Stimulated activated CD8-positive, alpha-beta memory T cell treated with anti-CD3 and anti-CD28 coated beads, Interleukin-12 subunit alpha, Interleukin-12 subunit beta, amount 100 ng/mL, for 24 hours (primary cell): Measurements from ENCODE around the gene BHLHE41.

Source experiments
- DNase-seq: peaks from one replicate; pipeline ENCODE4 v3.0.0-alpha.2; 2020; ENCODE audit errors: extremely low read depth

The BHLHE41 gene

GRCh38 chr12:26134540-26134939, 9.7 kb upstream of the BHLHE41 start:
- no peak for DNase-seq

DNA sequence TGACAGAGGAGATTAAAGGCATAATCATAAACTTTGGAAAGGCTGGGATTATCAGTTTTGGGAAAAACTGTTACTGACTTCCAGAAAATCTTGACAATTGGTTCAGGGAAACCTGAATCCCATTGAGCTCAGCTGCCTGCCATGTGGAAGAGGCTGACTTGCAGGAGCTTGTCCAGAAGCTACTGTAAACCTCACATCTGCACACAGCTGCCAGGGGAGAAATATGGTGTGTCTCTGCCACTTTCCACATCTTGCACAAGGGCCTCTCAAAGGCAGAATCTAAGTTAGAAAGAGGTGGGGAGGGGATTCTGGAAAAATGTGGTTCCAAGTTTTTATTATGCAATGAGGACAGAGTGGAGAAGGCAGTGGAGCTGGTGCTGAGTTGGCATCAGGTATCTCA, 8.7 kb upstream of the BHLHE41 start:
- no peak for DNase-seq

GRCh38 chr12:26132866-26133265, 8.0 kb upstream of the BHLHE41 start:
- no peak for DNase-seq

GRCh38 chr12:26131936-26132335, 7.1 kb upstream of the BHLHE41 start:
- DNase-seq: no peak

DNA sequence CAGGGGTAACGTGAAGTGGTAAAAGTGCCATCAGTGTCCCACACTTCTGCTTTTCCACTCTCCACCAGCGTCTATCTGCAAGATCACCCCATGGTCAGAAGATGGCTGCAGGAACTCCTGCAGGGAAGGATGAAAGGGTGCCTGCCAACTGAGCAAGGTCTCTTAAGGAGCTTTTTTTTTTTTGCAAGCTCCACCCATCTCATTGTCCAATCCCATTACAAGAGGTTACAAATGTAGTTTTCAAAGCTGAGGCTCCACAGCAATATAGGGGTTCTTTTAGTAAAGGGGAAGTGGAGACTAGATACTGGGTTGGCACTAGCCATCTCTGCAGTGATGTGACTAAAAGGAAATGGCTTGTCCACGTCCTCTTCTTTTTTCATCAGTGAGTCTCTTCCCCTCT, 5.9 kb upstream of the BHLHE41 start:
- no peak for DNase-seq

DNA sequence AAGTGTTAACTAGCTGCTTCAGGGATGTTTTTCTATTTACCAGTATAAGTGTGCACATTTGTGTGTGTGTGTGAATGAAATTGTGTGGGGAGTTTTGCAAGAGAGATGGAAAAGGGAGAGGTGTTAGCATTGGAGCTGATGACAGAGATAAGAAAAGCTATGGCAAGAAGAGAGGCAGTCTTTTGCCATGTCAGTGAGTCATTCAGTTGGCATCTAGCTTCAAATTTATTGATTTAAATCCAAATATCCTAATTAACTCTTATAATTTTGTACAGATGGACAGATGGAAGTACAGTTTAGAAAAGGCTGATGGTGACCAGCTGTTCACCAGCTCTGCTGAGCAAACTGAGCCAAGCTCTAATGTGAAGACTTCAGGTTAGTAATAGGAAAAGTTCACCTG, 3.3 kb upstream of the BHLHE41 start:
- DNase-seq: no peak

DNA sequence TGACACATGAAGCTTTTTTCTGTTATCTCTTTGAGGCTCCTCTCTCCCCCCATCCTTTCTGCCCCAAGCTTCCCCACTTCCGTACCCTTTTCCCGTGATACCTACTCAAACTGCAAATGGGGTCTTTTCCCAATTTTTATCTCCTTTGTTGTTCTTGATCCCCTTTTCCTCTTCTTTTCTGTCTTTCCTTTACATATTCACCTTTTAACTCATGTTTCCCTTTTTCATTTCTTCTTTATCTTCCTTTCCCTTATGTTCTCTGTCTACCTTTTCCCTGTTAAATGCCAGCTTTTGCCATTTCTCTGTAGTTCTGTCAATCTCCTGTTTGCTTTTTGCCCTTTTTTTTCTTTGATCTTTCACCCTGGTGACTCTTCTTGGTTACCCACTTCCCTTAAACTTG, 2.6 kb upstream of the BHLHE41 start:
- no peak for DNase-seq

- no peak for DNase-seq
These were observed 1.8 kb upstream of the BHLHE41 start for GRCh38 chr12:26126340-26127284.

- no peak for DNase-seq
These were observed 833 bp upstream of the BHLHE41 start for GRCh38 chr12:26125400-26126339.

DNA sequence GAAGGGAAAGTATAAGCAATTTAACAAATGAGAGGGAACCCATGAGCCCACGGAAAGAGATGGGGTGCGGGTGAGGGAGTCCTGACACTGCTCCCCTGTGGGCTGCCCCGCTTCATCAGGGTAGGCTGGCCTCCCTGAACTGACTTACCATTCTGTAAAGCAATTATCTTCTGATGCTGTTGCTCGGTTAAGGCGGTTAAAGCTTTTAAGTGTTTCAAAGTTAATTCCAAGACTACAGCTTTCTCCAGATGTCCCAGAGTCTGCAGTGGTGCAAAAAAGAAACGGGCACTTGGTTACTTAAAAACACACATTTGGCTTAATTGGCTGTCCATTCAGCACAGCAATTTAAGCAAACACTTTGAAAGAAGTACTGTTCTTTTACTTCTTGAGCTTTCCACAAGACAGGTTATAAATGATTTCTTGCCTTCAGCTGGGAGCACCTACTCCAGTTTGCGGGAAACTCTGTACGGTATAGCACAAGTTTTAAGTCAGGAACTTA, 1.3 kb downstream of the BHLHE41 start:
- no peak for DNase-seq

- no peak for DNase-seq
These were observed 2.0 kb downstream of the BHLHE41 start for GRCh38 chr12:26122681-26123481.

GRCh38 chr12:26122061-26122680, 2.7 kb downstream of the BHLHE41 start:
- DNase-seq: no peak

DNA sequence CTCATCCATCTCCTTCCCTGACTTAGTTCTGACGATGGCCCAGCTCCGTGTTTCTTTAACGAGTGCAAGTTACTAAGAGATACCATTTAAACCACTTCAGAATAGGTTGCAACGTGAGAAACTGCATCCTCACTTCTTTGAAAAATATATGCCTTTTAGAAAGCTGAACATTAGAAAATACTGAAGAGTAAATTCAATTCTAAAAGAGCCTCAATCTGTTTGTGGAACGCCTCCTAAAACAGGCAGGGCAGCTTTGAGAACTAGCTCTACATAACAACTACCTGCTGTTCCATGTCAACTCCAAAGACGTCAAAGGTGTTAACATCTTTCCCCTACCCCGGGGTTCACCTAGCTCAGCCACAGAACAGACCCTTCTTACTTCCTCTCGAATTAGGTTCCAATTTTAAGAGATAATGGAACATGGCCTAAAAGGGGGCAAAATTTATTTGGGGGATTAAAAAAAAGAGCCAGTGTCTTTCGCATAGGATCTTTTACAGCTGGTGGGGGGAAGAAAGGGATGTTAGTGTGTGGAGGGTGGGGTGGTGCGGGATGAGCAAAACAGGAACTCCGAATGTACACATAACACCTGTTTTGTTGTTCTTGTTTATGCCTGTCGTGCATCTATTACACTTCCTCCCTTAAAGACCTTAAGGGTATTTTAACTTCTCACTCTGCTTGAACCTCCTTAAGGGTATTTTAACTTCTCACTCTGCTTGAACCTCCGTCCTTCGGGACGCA, 3.3 kb downstream of the BHLHE41 start:
- no peak for DNase-seq

DNA sequence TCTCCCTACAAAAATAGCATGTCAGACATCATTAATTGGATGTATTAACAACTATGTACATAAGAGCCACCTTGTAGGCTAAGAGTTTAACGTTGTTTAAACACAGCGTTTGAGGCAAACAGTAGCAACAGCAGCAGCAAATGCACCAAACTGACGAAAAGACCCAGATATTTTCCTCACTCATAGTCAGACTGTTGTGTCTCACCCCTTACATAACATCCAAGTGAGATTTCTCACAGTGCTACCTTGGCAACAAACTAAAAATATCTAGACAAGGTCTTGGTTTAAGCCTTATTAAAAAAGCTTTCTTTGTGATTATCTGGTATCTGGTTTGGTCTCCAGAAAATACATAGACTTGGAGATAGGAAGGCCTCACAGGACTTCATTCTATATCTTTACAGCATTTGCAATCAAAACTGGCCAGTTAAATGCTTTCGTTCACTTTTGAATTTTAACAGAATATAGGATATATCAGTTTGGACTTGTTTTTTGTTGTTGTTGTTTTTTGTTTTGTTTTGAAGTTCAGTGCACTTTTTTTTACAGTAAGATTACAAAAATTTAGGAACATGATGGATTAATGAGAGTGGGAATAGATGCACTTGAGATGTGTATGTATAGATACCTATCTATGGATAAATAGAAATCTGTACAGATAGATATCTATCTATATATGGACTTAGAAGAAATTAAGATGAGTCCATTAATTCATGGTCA, 4.1 kb downstream of the BHLHE41 start:
- DNase-seq: no peak

DNA sequence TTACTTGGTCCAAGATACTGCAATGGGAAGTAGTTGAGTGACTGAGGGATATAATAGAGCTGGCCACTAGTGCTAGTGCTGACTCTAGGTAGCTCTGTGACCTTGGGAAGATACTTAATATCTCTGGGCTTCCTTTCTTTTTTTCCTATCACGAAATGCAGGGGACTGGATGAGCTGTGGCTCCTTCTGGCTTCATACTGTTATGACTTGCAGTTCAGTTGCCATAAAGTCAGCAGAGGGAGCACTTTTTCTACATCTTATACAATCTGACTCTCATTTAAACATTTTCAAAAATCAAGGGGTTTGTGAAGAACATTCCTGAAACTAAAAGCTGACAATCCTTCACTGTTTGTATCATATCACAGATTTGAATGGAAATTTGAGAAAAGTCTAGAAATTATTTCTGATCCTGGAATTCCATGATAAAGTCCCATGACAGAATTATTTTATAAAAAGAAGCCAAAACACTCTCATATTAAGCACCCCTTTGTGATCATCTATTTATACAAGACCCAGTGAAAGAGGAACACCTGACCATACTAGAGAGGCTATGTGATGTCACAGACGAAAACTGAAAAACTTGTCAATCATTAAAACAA, 5.3 kb downstream of the BHLHE41 start:
- no peak for DNase-seq

DNA sequence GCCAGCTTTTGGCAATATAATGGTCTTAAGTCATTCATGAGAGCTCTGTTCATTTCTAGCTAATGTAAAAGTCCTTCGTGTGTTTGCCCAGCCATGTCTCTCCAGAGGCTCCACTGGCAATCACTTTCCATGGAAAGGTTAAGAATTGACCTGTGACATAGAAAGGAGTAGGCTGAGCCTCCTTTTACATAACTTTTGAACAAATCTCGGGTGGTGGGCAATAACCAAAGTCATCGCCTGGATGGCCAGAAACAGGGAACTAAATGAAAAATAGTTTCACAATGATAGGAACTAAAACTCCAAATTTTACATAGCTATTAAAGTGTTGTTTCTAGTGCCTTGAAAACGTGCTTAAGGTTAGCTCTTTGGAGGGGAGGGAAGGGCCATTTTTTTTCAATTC, 6.5 kb downstream of the BHLHE41 start:
- no peak for DNase-seq

DNA sequence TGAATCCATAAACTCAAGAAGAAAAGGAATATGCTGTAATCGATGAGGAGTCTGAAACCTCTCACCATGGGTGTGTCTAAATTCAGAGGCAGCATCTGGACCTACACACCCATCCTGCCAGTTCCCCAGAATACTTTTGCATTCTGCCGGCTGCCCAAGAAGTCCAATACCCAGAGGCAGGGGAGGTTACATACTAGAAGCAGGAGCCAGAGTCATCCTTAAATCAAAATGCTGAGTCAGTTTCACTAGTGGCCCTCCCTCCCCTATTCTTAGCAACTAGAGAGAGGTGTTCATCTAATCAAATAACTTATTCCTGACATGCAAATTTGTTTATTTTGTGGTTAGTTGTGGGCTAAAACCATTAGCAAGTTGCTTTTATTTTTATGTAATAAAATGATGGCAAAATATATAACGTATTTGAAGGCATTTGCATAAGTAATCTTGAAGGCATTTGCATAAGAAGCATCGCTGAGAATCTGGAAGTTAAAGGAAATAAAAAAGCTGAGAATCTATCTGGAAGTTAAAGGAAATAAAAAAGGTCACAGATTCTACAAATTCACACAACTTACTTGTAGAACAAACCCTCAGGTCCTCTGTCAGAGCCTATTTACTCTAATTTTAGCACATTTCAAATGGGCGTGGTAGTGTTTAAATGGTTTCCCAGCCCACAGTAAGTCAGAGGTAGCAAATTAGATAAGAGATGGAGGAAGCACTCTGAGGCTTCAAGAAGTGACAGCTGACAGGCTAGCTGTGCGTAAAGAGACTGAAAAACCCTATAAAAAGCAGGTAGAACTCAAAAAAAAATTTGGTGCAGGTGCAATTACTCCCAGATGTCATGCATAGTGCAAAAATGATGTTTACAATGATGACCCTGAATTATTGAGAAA, 7.8 kb downstream of the BHLHE41 start:
- no peak for DNase-seq

- no peak for DNase-seq
These were observed 10.0 kb downstream of the BHLHE41 start for GRCh38 chr12:26114720-26115401.
